Measurements from ENCODE around the gene FN1.
A peak's percentile ranks its signal among the peaks of the same experiment; 100 is the strongest.

FN1 gene

GRCh38 chr2:215436705-215437565 is 1.1 kb upstream of the FN1 start:
- H3K4me3 Mint-ChIP-seq: peak overlapping the region; percentile 65
- H3K36me3 Mint-ChIP-seq (ENCODE audit: insufficient read depth): no peaks in the 10 kb centered on the region
- H3K9me3 Mint-ChIP-seq: no peaks in the 10 kb centered on the region
- H3K27ac Mint-ChIP-seq (ENCODE audit: low read depth): no peak overlapping the region
- DNase-seq (ENCODE audit: low spot score in 2 of 2) (no peak), ATAC-seq (replicated peaks; ENCODE audit: extremely low read depth, poor library complexity, severe bottlenecking) (no peak)
- peaks cover 76% of the 10 kb centered on the region for H3K27me3 Mint-ChIP-seq
- peaks cover 16% of the 10 kb centered on the region for H3K4me1 Mint-ChIP-seq

GRCh38 chr2:215435280-215435869 is 493 bp downstream of the FN1 start:
- Mint-ChIP-seq H3K27me3 (peaks cover 91% of the 10 kb centered on the region), H3K4me1 (peaks cover 16% of the 10 kb centered on the region), H3K36me3 (ENCODE audit: insufficient read depth) (no peaks in the 10 kb centered on the region), H3K9me3 (no peaks in the 10 kb centered on the region), H3K4me3 (peak overlapping the region; percentile 65), H3K27ac (ENCODE audit: low read depth) (no peak overlapping the region)
- ATAC-seq (replicated peaks; ENCODE audit: extremely low read depth, poor library complexity, severe bottlenecking): no peak
- no peak for DNase-seq (ENCODE audit: low spot score in 2 of 2)

- no peaks in the 10 kb centered on the region for H3K9me3 Mint-ChIP-seq
- ATAC-seq (replicated peaks; ENCODE audit: extremely low read depth, poor library complexity, severe bottlenecking) (no peak), DNase-seq (ENCODE audit: low spot score in 2 of 2) (no peak)
- H3K36me3 Mint-ChIP-seq (ENCODE audit: insufficient read depth): no peaks in the 10 kb centered on the region
- H3K4me1 Mint-ChIP-seq: peaks cover 16% of the 10 kb centered on the region
- H3K4me3 Mint-ChIP-seq: peak overlapping the region; percentile 65
- H3K27me3 Mint-ChIP-seq: peaks cover 94% of the 10 kb centered on the region
- H3K27ac Mint-ChIP-seq (ENCODE audit: low read depth): no peak overlapping the region
Measured at GRCh38 chr2:215434447-215435279, 1.2 kb downstream of the FN1 start.

GRCh38 chr2:215432759-215433594 is 2.9 kb downstream of the FN1 start:
- Mint-ChIP-seq H3K4me3 (no peak overlapping the region), H3K4me1 (peaks cover 16% of the 10 kb centered on the region), H3K27me3 (peaks cover 94% of the 10 kb centered on the region), H3K9me3 (no peaks in the 10 kb centered on the region), H3K36me3 (ENCODE audit: insufficient read depth) (no peaks in the 10 kb centered on the region), H3K27ac (ENCODE audit: low read depth) (no peak overlapping the region)
- no peak for DNase-seq (ENCODE audit: low spot score in 2 of 2)
- no peak for ATAC-seq (replicated peaks; ENCODE audit: extremely low read depth, poor library complexity, severe bottlenecking)

GRCh38 chr2:215431778-215432758 is 3.8 kb downstream of the FN1 start:
- ATAC-seq (replicated peaks; ENCODE audit: extremely low read depth, poor library complexity, severe bottlenecking) (no peak), DNase-seq (ENCODE audit: low spot score in 2 of 2) (no peak)
- H3K4me3 Mint-ChIP-seq: no peak overlapping the region
- no peak overlapping the region for H3K27ac Mint-ChIP-seq (ENCODE audit: low read depth)
- H3K27me3 Mint-ChIP-seq: peaks cover 92% of the 10 kb centered on the region
- peaks cover 13% of the 10 kb centered on the region for H3K4me1 Mint-ChIP-seq
- H3K36me3 Mint-ChIP-seq (ENCODE audit: insufficient read depth): no peaks in the 10 kb centered on the region
- H3K9me3 Mint-ChIP-seq: no peaks in the 10 kb centered on the region

GRCh38 chr2:215431290-215431689 is 4.6 kb downstream of the FN1 start:
- no peak overlapping the region for H3K27ac Mint-ChIP-seq (ENCODE audit: low read depth)
- peaks cover 6% of the 10 kb centered on the region for H3K4me1 Mint-ChIP-seq
- H3K4me3 Mint-ChIP-seq: no peak overlapping the region
- H3K9me3 Mint-ChIP-seq: no peaks in the 10 kb centered on the region
- ATAC-seq (replicated peaks; ENCODE audit: extremely low read depth, poor library complexity, severe bottlenecking) (no peak), DNase-seq (ENCODE audit: low spot score in 2 of 2) (no peak)
- no peaks in the 10 kb centered on the region for H3K36me3 Mint-ChIP-seq (ENCODE audit: insufficient read depth)
- peaks cover 84% of the 10 kb centered on the region for H3K27me3 Mint-ChIP-seq

GRCh38 chr2:215430528-215431187 is 5.2 kb downstream of the FN1 start:
- no peak for DNase-seq (ENCODE audit: low spot score in 2 of 2)

GRCh38 chr2:215429424-215429823 is 6.4 kb downstream of the FN1 start:
- DNase-seq (ENCODE audit: low spot score in 2 of 2) (no peak), ATAC-seq (replicated peaks; ENCODE audit: extremely low read depth, poor library complexity, severe bottlenecking) (no peak)
- no peak overlapping the region for H3K4me3 Mint-ChIP-seq
- peaks cover 84% of the 10 kb centered on the region for H3K27me3 Mint-ChIP-seq
- H3K27ac Mint-ChIP-seq (ENCODE audit: low read depth): no peak overlapping the region
- H3K9me3 Mint-ChIP-seq: no peaks in the 10 kb centered on the region
- no peaks in the 10 kb centered on the region for H3K36me3 Mint-ChIP-seq (ENCODE audit: insufficient read depth)
- H3K4me1 Mint-ChIP-seq: no peaks in the 10 kb centered on the region

More at GRCh38 chr2:215430528-215431187, 5.2 kb downstream of the FN1 start:
- H3K36me3 Mint-ChIP-seq (ENCODE audit: insufficient read depth): no peaks in the 10 kb centered on the region
- no peak for ATAC-seq (replicated peaks; ENCODE audit: extremely low read depth, poor library complexity, severe bottlenecking)
- H3K27me3 Mint-ChIP-seq: peaks cover 84% of the 10 kb centered on the region
- peaks cover 6% of the 10 kb centered on the region for H3K4me1 Mint-ChIP-seq
- no peak overlapping the region for H3K27ac Mint-ChIP-seq (ENCODE audit: low read depth)
- no peaks in the 10 kb centered on the region for H3K9me3 Mint-ChIP-seq
- no peak overlapping the region for H3K4me3 Mint-ChIP-seq

GRCh38 chr2:215428060-215428910 is 7.6 kb downstream of the FN1 start:
- DNase-seq (ENCODE audit: low spot score in 2 of 2) (no peak), ATAC-seq (replicated peaks; ENCODE audit: extremely low read depth, poor library complexity, severe bottlenecking) (no peak)
- Mint-ChIP-seq H3K27me3 (peaks cover 84% of the 10 kb centered on the region), H3K27ac (ENCODE audit: low read depth) (no peak overlapping the region), H3K36me3 (ENCODE audit: insufficient read depth) (no peaks in the 10 kb centered on the region), H3K4me1 (no peaks in the 10 kb centered on the region), H3K9me3 (no peaks in the 10 kb centered on the region), H3K4me3 (no peak overlapping the region)

- Mint-ChIP-seq H3K27me3 (peaks cover 80% of the 10 kb centered on the region), H3K9me3 (no peaks in the 10 kb centered on the region)
- ATAC-seq (replicated peaks; ENCODE audit: extremely low read depth, poor library complexity, severe bottlenecking): no peak
Measured at GRCh38 chr2:215427585-215427984, 8.3 kb downstream of the FN1 start.

More at GRCh38 chr2:215427585-215427984, 8.3 kb downstream of the FN1 start:
- DNase-seq (ENCODE audit: low spot score in 2 of 2): no peak
- no peak overlapping the region for H3K4me3 Mint-ChIP-seq
- H3K36me3 Mint-ChIP-seq (ENCODE audit: insufficient read depth): no peaks in the 10 kb centered on the region
- no peaks in the 10 kb centered on the region for H3K4me1 Mint-ChIP-seq
- no peak overlapping the region for H3K27ac Mint-ChIP-seq (ENCODE audit: low read depth)
